ENCODE results near the gene FOXO6.

Gene FOXO6

GRCh38 chr1:41390573-41390972 is 29.3 kb downstream of the FOXO6 start:
- Histone ChIP-seq H3K9ac (ENCODE audit: low read length) (no peak overlapping the region), H3K36me3 (ENCODE audit: insufficient read depth, low read length) (no peaks in the 10 kb centered on the region), H3K4me2 (ENCODE audit: low read length) (no peak overlapping the region), H3K79me2 (ENCODE audit: insufficient read depth, low read length) (no peaks in the 10 kb centered on the region), H3K4me1 (ENCODE audit: insufficient read depth, low read length, severe bottlenecking) (no peaks in the 10 kb centered on the region), H3K9me2 (ENCODE audit: low read depth, low read length) (no peaks in the 10 kb centered on the region), H4K20me1 (ENCODE audit: insufficient read depth, low read length) (no peaks in the 10 kb centered on the region), H3K27ac (ENCODE audit: low read depth, low read length, poor library complexity, severe bottlenecking) (no peak overlapping the region), H3K9me3 (ENCODE audit: low read length) (no peaks in the 10 kb centered on the region), H3K4me3 (ENCODE audit: low read depth, low read length, poor library complexity, severe bottlenecking) (no peak overlapping the region), H2AFZ (ENCODE audit: low read length) (no peak overlapping the region), H3K27me3 (ENCODE audit: insufficient read depth, low read length) (0 out of 2 replicates have a peak, but pooled peaks cover 4% of the 10 kb centered on the region), H3F3A (ENCODE audit: insufficient read depth, low read length) (no peaks in the 10 kb centered on the region)
- TF ChIP-seq CTCF (IDR thresholded peaks at IDR 0.05; ENCODE audit: low read length) (no peak), EZH2 (IDR thresholded peaks at IDR 0.05; ENCODE audit: borderline replicate concordance, low read length) (no peak)

- Histone ChIP-seq H3K9ac (ENCODE audit: low read length) (no peak overlapping the region), H3K4me1 (ENCODE audit: insufficient read depth, low read length, severe bottlenecking) (no peaks in the 10 kb centered on the region), H3K79me2 (ENCODE audit: insufficient read depth, low read length) (no peaks in the 10 kb centered on the region), H3K27ac (ENCODE audit: low read depth, low read length, poor library complexity, severe bottlenecking) (no peak overlapping the region), H3K4me2 (ENCODE audit: low read length) (no peak overlapping the region), H3K4me3 (ENCODE audit: low read depth, low read length, poor library complexity, severe bottlenecking) (no peak overlapping the region), H3K36me3 (ENCODE audit: insufficient read depth, low read length) (no peaks in the 10 kb centered on the region), H2AFZ (ENCODE audit: low read length) (no peak overlapping the region), H3K27me3 (ENCODE audit: insufficient read depth, low read length) (0 out of 2 replicates have a peak, but pooled peaks cover 4% of the 10 kb centered on the region), H3F3A (ENCODE audit: insufficient read depth, low read length) (no peaks in the 10 kb centered on the region), H3K9me3 (ENCODE audit: low read length) (no peaks in the 10 kb centered on the region), H3K9me2 (ENCODE audit: low read depth, low read length) (no peaks in the 10 kb centered on the region), H4K20me1 (ENCODE audit: insufficient read depth, low read length) (no peaks in the 10 kb centered on the region)
- TF ChIP-seq EZH2 (IDR thresholded peaks at IDR 0.05; ENCODE audit: borderline replicate concordance, low read length) (no peak), CTCF (IDR thresholded peaks at IDR 0.05; ENCODE audit: low read length) (no peak)
These were observed 30.7 kb downstream of the FOXO6 start for GRCh38 chr1:41391834-41392527.

GRCh38 chr1:41392528-41392924 is 31.3 kb downstream of the FOXO6 start:
- H3K9me3 ChIP-seq (ENCODE audit: low read length), result no peaks in the 10 kb centered on the region
- no peak overlapping the region for H2AFZ ChIP-seq (ENCODE audit: low read length)
- H3K79me2 ChIP-seq (ENCODE audit: insufficient read depth, low read length), result no peaks in the 10 kb centered on the region
- no peaks in the 10 kb centered on the region for H3K36me3 ChIP-seq (ENCODE audit: insufficient read depth, low read length)
- no peaks in the 10 kb centered on the region for H4K20me1 ChIP-seq (ENCODE audit: insufficient read depth, low read length)
- 0 out of 2 replicates have a peak, but pooled peaks cover 4% of the 10 kb centered on the region for H3K27me3 ChIP-seq (ENCODE audit: insufficient read depth, low read length)
- no peak overlapping the region for H3K4me2 ChIP-seq (ENCODE audit: low read length)
- H3K4me1 ChIP-seq (ENCODE audit: insufficient read depth, low read length, severe bottlenecking), result no peaks in the 10 kb centered on the region
- no peak overlapping the region for H3K4me3 ChIP-seq (ENCODE audit: low read depth, low read length, poor library complexity, severe bottlenecking)
- H3F3A ChIP-seq (ENCODE audit: insufficient read depth, low read length), result no peaks in the 10 kb centered on the region
- H3K9ac ChIP-seq (ENCODE audit: low read length), result no peak overlapping the region
- TF ChIP-seq EZH2 (IDR thresholded peaks at IDR 0.05; ENCODE audit: borderline replicate concordance, low read length) (no peak), CTCF (IDR thresholded peaks at IDR 0.05; ENCODE audit: low read length) (no peak)
- no peak overlapping the region for H3K27ac ChIP-seq (ENCODE audit: low read depth, low read length, poor library complexity, severe bottlenecking)
- H3K9me2 ChIP-seq (ENCODE audit: low read depth, low read length), result no peaks in the 10 kb centered on the region
